Stomach (tissue), 9 donors: ENCODE results near the gene NOS1. TPM values are rescaled to one million over a fixed set of nuclear protein-coding genes. Genes with fewer than 3 reads are reported as not detected.
"Not testable (repeated sequence)": the region's sequence is repeated elsewhere in the genome, so short reads cannot be mapped to it uniquely, and the experiment has no call there.

Source experiments
- DNase-seq, 2 donors: peaks; one replicate each; pipeline versions ENCODE4 v3.0.0 to v3.0.0-alpha.2; 2013 to 2019
- H3K27ac ChIP-seq, 5 donors: fragments of 200-600 bp in 4 of 5; sonication (generic) in 4 of 5; one replicate each; pipeline ENCODE4 v1.5.1; 2013 to 2019; ENCODE audit warnings: mild to moderate bottlenecking in 1 of 5, moderate library complexity in 1 of 5
- H3K27me3 ChIP-seq, 3 donors: fragments of 200-600 bp; sonication (generic); one replicate each; pipeline ENCODE4 v1.5.1; 2017 to 2019; ENCODE audit warnings: mixed run types in 1 of 3
- H3K36me3 ChIP-seq, 4 donors: fragments of 200-600 bp; sonication (generic); 1 replicate in 3 of 4; 2 replicates in 1 of 4; pipeline ENCODE4 v1.5.1; 2016 to 2019
- H3K4me1 ChIP-seq, 4 donors: fragments of 200-600 bp; sonication (generic); one replicate each; pipeline ENCODE4 v1.5.1; 2016 to 2019
- H3K4me3 ChIP-seq, 4 donors: fragments of 200-600 bp; sonication (generic) in 3 of 4; one replicate each; pipeline ENCODE4 v1.5.1; 2016 to 2019; ENCODE audit warnings: mild to moderate bottlenecking in 1 of 4
- H3K9me3 ChIP-seq, 4 donors: fragments of 200-600 bp; sonication (generic); one replicate each; pipeline ENCODE4 v1.5.1; 2016 to 2019
- CTCF ChIP-seq, 7 experiments: fragments of 450-650 bp in 4 of 7; fragments of 200-600 bp in 3 of 7; sonication (generic) in 3 of 7; IDR thresholded peaks; one replicate each; pipeline ENCODE4 v1.5.1; 2016 to 2019; ENCODE audit warnings: antibody characterized with exemption in 7 of 7, control low read depth in 2 of 7, mild to moderate bottlenecking in 1 of 7
- EP300 ChIP-seq: sonication (generic); formaldehyde crosslinking; IDR thresholded peaks from one replicate; pipeline ENCODE4 v1.6.1; 2017; ENCODE audit warnings: antibody characterized with exemption
- POLR2A ChIP-seq, 4 donors: fragments of 450-650 bp; IDR thresholded peaks; one replicate each; pipeline ENCODE4 v1.6.1; 2016; ENCODE audit warnings: antibody characterized with exemption in 4 of 4, control low read depth in 2 of 4, mild to moderate bottlenecking in 1 of 4, moderate library complexity in 1 of 4
- POLR2AphosphoS5 ChIP-seq, 3 donors: sonication (generic); formaldehyde crosslinking; IDR thresholded peaks; one replicate each; pipeline ENCODE4 v1.6.1; 2016; ENCODE audit warnings: antibody characterized with exemption in 3 of 3
- WGBS, 5 donors: extraction: QIAGEN DNeasy Blood & Tissue Kit in 3 of 5; methylation state at CpG; one replicate each; pipeline versions ENCODE4 v1.1.5 to v1.1.7; 2013 to 2018; 5-methylcytosine and 5-hydroxymethylcytosine counted together
- intact Hi-C: fragments of 100-400 bp; cut with DNase I; formaldehyde crosslinking; loops from one replicate; pipeline ENCODE4 v1.15.1; 2023; ENCODE audit warnings: low total_unique reads
- polyA plus RNA-seq, 3 donors: library from polyadenylated mRNA; stranded (reverse); fragments of 200-250 nt; gene quantifications; one replicate each; pipeline ENCODE4 v1.2.3, GENCODE V29; 2013
- total RNA-seq, 5 donors: library from RNA; depleted of rRNA; stranded (reverse); fragments of >200 nt; gene quantifications; one replicate each; pipeline versions ENCODE4 v1.1.0 to v1.2.3, GENCODE V29; 2014 to 2016
- donor health status: healthy with polysubstance abuse.
- donor health status: Bipolar disorder and iron deficiency.
- donor health status: healthy.

NOS1 gene
- total and polyA plus RNA-seq, 8 donors = 0.15 to 3.1 (median 0.29) TPM; not detected in 3

- Histone ChIP-seq H3K36me3 (no peaks in the 10 kb centered on the region), H3K4me1 (no peaks in the 10 kb centered on the region), H3K27me3 (peaks cover 0 to 24% (median 0%) of the 10 kb centered on the region in 3 donors), H3K9me3 (no peaks in the 10 kb centered on the region), H3K4me3 (no peak overlapping the region), H3K27ac (no peak overlapping the region)
- WGBS, 5 donors = 92 to 95% (median 94%) methylated on average over 9 of the region's 9 CpGs
- no peak for DNase-seq
- TF ChIP-seq POLR2A (IDR thresholded peaks at IDR 0.05) = no peak
- TF ChIP-seq POLR2AphosphoS5 (IDR thresholded peaks at IDR 0.05) = no peak
- TF ChIP-seq CTCF (IDR thresholded peaks at IDR 0.05) = no peak
- no peak for TF ChIP-seq EP300
- intact Hi-C loops = no loop called here
Measured at GRCh38 chr12:117202033-117202432, 159.4 kb downstream of the NOS1 start.

- H3K36me3 ChIP-seq, H3K27ac ChIP-seq, H3K4me3 ChIP-seq, H3K9me3 ChIP-seq, H3K4me1 ChIP-seq, intact Hi-C loops, DNase-seq: not testable (repeated sequence)
- H3K27me3 ChIP-seq = peaks cover 0 to 16% (median 0%) of the 10 kb centered on the region in 3 donors
- WGBS, 5 donors = 87 to 95% (median 92%) methylated on average over 8 of the region's 8 CpGs
Measured at GRCh38 chr12:117199956-117200744, 161.3 kb downstream of the NOS1 start.

GRCh38 chr12:117196334-117196733 is 165.1 kb downstream of the NOS1 start:
- H3K36me3 ChIP-seq, H3K4me3 ChIP-seq, H3K27ac ChIP-seq, H3K27me3 ChIP-seq, intact Hi-C loops, DNase-seq, H3K9me3 ChIP-seq, H3K4me1 ChIP-seq: not testable (repeated sequence)
- WGBS, 5 donors = 90 to 96% (median 93%) methylated on average over 6 of the region's 6 CpGs

- H3K4me3 ChIP-seq, intact Hi-C loops, H3K27me3 ChIP-seq, H3K4me1 ChIP-seq, H3K27ac ChIP-seq, H3K9me3 ChIP-seq, H3K36me3 ChIP-seq: not testable (repeated sequence)
- peak in 1 of 2 donors; percentile 1 for DNase-seq
- 83 to 99% (median 91%) methylated on average over 6 to 9 of the region's 9 CpGs for WGBS, 5 donors
Measured at GRCh38 chr12:117195027-117195426, 166.4 kb downstream of the NOS1 start.

GRCh38 chr12:117193903-117194302 is 167.5 kb downstream of the NOS1 start:
- H3K27me3 ChIP-seq = no peaks in the 10 kb centered on the region
- no peak overlapping the region for H3K27ac ChIP-seq
- no peak for DNase-seq
- WGBS, 5 donors = 77 to 97% (median 95%) methylated on average over 3 of the region's 3 CpGs
- intact Hi-C loops = no loop called here
- peaks cover 4 to 15% (median 10%) of the 10 kb centered on the region in 4 donors for H3K4me1 ChIP-seq
- no peaks in the 10 kb centered on the region for H3K36me3 ChIP-seq
- H3K9me3 ChIP-seq = no peaks in the 10 kb centered on the region
- no peak overlapping the region for H3K4me3 ChIP-seq
- TF ChIP-seq POLR2AphosphoS5 (IDR thresholded peaks at IDR 0.05) = no peak
- no peak for TF ChIP-seq POLR2A (IDR thresholded peaks at IDR 0.05)
- TF ChIP-seq EP300 = no peak
- TF ChIP-seq CTCF (IDR thresholded peaks at IDR 0.05) = no peak

GRCh38 chr12:117192581-117192980 is 168.8 kb downstream of the NOS1 start:
- H3K27me3 ChIP-seq, H3K4me3 ChIP-seq, H3K27ac ChIP-seq, H3K36me3 ChIP-seq, intact Hi-C loops, H3K9me3 ChIP-seq: not testable (repeated sequence)
- 79 to 89% (median 87%) methylated on average over 9 of the region's 9 CpGs for WGBS, 5 donors
- peaks cover 14 to 28% (median 21%) of the 10 kb centered on the region in 4 donors for H3K4me1 ChIP-seq
- peak in 1 of 2 donors; percentile 21 for DNase-seq
